Liver (tissue), 9 donors: Measurements from ENCODE around the gene SMPD3. TPM values are rescaled to one million over a fixed set of nuclear protein-coding genes. Genes with fewer than 3 reads are reported as not detected.

Experiments
- DNase-seq: peaks from one replicate; pipeline ENCODE4 v3.0.0-alpha.2; 2017; ENCODE audit warnings: low spot score
- H3K27ac ChIP-seq, 2 donors: one replicate each; pipeline ENCODE4 v1.7.0; 2013; ENCODE audit warnings: inconsistent platforms in 2 of 2, low read length in 2 of 2, control low read depth in 1 of 2, low read depth in 1 of 2, mild to moderate bottlenecking in 1 of 2
- H3K27me3 ChIP-seq, 4 donors: one replicate each; pipeline versions ENCODE4 v1.6.1 to v1.7.0; 2013; ENCODE audit warnings: low read length in 3 of 4, inconsistent platforms in 1 of 4, mild to moderate bottlenecking in 1 of 4, moderate library complexity in 1 of 4; ENCODE audit not compliant: control insufficient read depth in 4 of 4, insufficient read depth in 4 of 4
- H3K36me3 ChIP-seq, 4 donors: one replicate each; pipeline versions ENCODE4 v1.6.1 to v1.7.0; 2013; ENCODE audit warnings: low read length in 3 of 4, mild to moderate bottlenecking in 3 of 4, low read depth in 1 of 4, moderate library complexity in 1 of 4; ENCODE audit not compliant: control insufficient read depth in 4 of 4, insufficient read depth in 3 of 4
- H3K4me1 ChIP-seq, 4 donors: one replicate each; pipeline versions ENCODE4 v1.6.1 to v1.7.0; 2013; ENCODE audit warnings: low read length in 3 of 4, mild to moderate bottlenecking in 3 of 4, moderate library complexity in 1 of 4; ENCODE audit not compliant: control insufficient read depth in 4 of 4, insufficient read depth in 4 of 4
- H3K4me3 ChIP-seq, 3 donors: one replicate each; pipeline versions ENCODE4 v1.6.1 to v1.7.0; 2013; ENCODE audit warnings: low read length in 3 of 3, control low read depth in 1 of 3, low read depth in 1 of 3, mild to moderate bottlenecking in 1 of 3
- H3K9ac ChIP-seq, 2 donors: one replicate each; pipeline ENCODE4 v1.7.0; 2013; ENCODE audit warnings: low read length in 2 of 2, mild to moderate bottlenecking in 2 of 2, moderate library complexity in 2 of 2, control low read depth in 1 of 2, low read depth in 1 of 2
- H3K9me3 ChIP-seq, 4 donors: one replicate each; pipeline versions ENCODE4 v1.6.1 to v1.7.0; 2013; ENCODE audit warnings: low read length in 3 of 4; ENCODE audit not compliant: control insufficient read depth in 4 of 4
- ATF3 ChIP-seq: IDR thresholded peaks from 2 replicates; pipeline ENCODE4 v1.6.1; 2016; ENCODE audit warnings: antibody characterized with exemption
- CTCF ChIP-seq: fragments of 150-350 bp; IDR thresholded peaks from 2 replicates; pipeline ENCODE4 v1.5.1; 2017; ENCODE audit warnings: improper control_type of control experiment, low read depth, low read length; ENCODE audit not compliant: missing input control
- EGR1 ChIP-seq, 2 donors: IDR thresholded peaks; 2 replicates each; pipeline ENCODE4 v1.6.1; 2016 to 2018; ENCODE audit warnings: antibody characterized with exemption in 2 of 2, low read depth in 2 of 2
- FOXA1 ChIP-seq: IDR thresholded peaks from 2 replicates; pipeline ENCODE4 v1.6.1; 2016; ENCODE audit warnings: antibody characterized with exemption
- FOXA2 ChIP-seq: IDR thresholded peaks from 2 replicates; pipeline ENCODE4 v1.6.1; 2016; ENCODE audit warnings: antibody characterized with exemption
- GABPA ChIP-seq, 2 donors: IDR thresholded peaks in 1 of 2; conservative IDR thresholded peaks in 1 of 2; 2 replicates each; pipeline ENCODE4 v1.6.1; 2016; ENCODE audit warnings: antibody characterized with exemption in 2 of 2, mild to moderate bottlenecking in 1 of 2, moderate library complexity in 1 of 2
- HNF4A ChIP-seq, 2 donors: conservative IDR thresholded peaks; 2 replicates each; pipeline ENCODE4 v1.6.1; 2016; ENCODE audit warnings: antibody characterized with exemption in 2 of 2, mild to moderate bottlenecking in 2 of 2
- HNF4G ChIP-seq: IDR thresholded peaks from 2 replicates; pipeline ENCODE4 v1.6.1; 2016; ENCODE audit warnings: antibody characterized with exemption
- JUND ChIP-seq, 2 donors: IDR thresholded peaks; 2 replicates each; pipeline ENCODE4 v1.6.1; 2016; ENCODE audit warnings: antibody characterized with exemption in 2 of 2
- MAX ChIP-seq: IDR thresholded peaks from 2 replicates; pipeline ENCODE4 v1.6.1; 2016; ENCODE audit warnings: antibody characterized with exemption
- RAD21 ChIP-seq, 2 donors: IDR thresholded peaks; 2 replicates each; pipeline ENCODE4 v1.6.1; 2016; ENCODE audit warnings: antibody characterized with exemption in 2 of 2, mild to moderate bottlenecking in 2 of 2
- REST ChIP-seq: IDR thresholded peaks from 2 replicates; pipeline ENCODE4 v1.6.1; 2016; ENCODE audit warnings: antibody characterized with exemption, mild to moderate bottlenecking
- RXRA ChIP-seq, 2 donors: IDR thresholded peaks; 2 replicates each; pipeline ENCODE4 v1.6.1; 2017 to 2018; ENCODE audit warnings: antibody characterized with exemption in 2 of 2, mild to moderate bottlenecking in 1 of 2
- SP1 ChIP-seq: IDR thresholded peaks from 2 replicates; pipeline ENCODE4 v1.6.1; 2018; ENCODE audit warnings: antibody characterized with exemption, mild to moderate bottlenecking
- TAF1 ChIP-seq: conservative IDR thresholded peaks from 2 replicates; pipeline ENCODE4 v1.6.1; 2016; ENCODE audit warnings: antibody characterized with exemption, mild to moderate bottlenecking
- YY1 ChIP-seq: IDR thresholded peaks from 2 replicates; pipeline ENCODE4 v1.6.1; 2016; ENCODE audit warnings: antibody characterized with exemption, mild to moderate bottlenecking
- WGBS: extraction: QIAGEN DNeasy Blood & Tissue Kit; methylation state at CpG from one replicate; pipeline ENCODE4 v1.1.7; 2013; 5-methylcytosine and 5-hydroxymethylcytosine counted together
- polyA plus RNA-seq, 2 donors: library from polyadenylated mRNA; stranded (reverse) in 1 of 2; unstranded in 1 of 2; fragments of 200-250 nt in 1 of 2; fragments of >200 nt in 1 of 2; fragmentation: Nextera tagmentation in 1 of 2; extraction: Ambion mirVana in 1 of 2; gene quantifications; one replicate each; pipeline versions ENCODE4 v1.2.1 to v1.2.3, GENCODE V29; 2013 to 2015
- total RNA-seq, 2 donors: library from RNA; depleted of rRNA; stranded (reverse); fragments of >200 nt; gene quantifications; one replicate each; pipeline ENCODE4 v1.2.3, GENCODE V29; 2014
- donor health status: healthy.
- donor health status: healthy.
- donor health status: healthy.
- donor health status: healthy.
- donor health status: healthy.

SMPD3 gene
- total and polyA plus RNA-seq, 4 donors, result 0.33 to 10.6 (median 2.7) TPM

GRCh38 chr16:68432701-68433100 lies 15.6 kb downstream of the SMPD3 start:
- Histone ChIP-seq H3K4me1 (no peaks in the 10 kb centered on the region), H3K4me3 (no peak overlapping the region), H3K27me3 (no peaks in the 10 kb centered on the region), H3K36me3 (no peaks in the 10 kb centered on the region), H3K27ac (no peak overlapping the region), H3K9me3 (peaks cover 0 to 5% (median 0%) of the 10 kb centered on the region in 4 donors), H3K9ac (no peak overlapping the region)
- no peak for DNase-seq
- WGBS, result 90% methylated on average over 4 of the region's 4 CpGs
- TF ChIP-seq CTCF, result no peak
- no peak for TF ChIP-seq YY1
- TF ChIP-seq RAD21 (IDR thresholded peaks at IDR 0.05), result no peak
- no peak for TF ChIP-seq REST
- TF ChIP-seq TAF1, result no peak
- no peak for TF ChIP-seq FOXA1
- no peak for TF ChIP-seq MAX
- no peak for TF ChIP-seq HNF4A (conservative IDR thresholded peaks at IDR 0.05)

- no peak for DNase-seq
- Histone ChIP-seq H3K27ac (no peak overlapping the region), H3K9me3 (no peaks in the 10 kb centered on the region), H3K9ac (no peak overlapping the region), H3K27me3 (no peaks in the 10 kb centered on the region), H3K4me1 (no peaks in the 10 kb centered on the region), H3K36me3 (no peaks in the 10 kb centered on the region), H3K4me3 (no peak overlapping the region)
- WGBS, result 81% methylated on average over 4 of the region's 4 CpGs
- no peak for TF ChIP-seq TAF1
- TF ChIP-seq RAD21 (IDR thresholded peaks at IDR 0.05), result no peak
- no peak for TF ChIP-seq JUND (IDR thresholded peaks at IDR 0.05)
- TF ChIP-seq HNF4A (conservative IDR thresholded peaks at IDR 0.05), result no peak
- TF ChIP-seq REST, result no peak
- TF ChIP-seq ATF3, result no peak
- no peak for TF ChIP-seq EGR1 (IDR thresholded peaks at IDR 0.05; ENCODE audit: low read depth in 2 of 2)
- TF ChIP-seq SP1, result no peak
- TF ChIP-seq RXRA (IDR thresholded peaks at IDR 0.05), result no peak
- TF ChIP-seq GABPA (IDR thresholded peaks at IDR 0.05 in 1 of 2, conservative IDR thresholded peaks at IDR 0.05 in 1 of 2), result no peak
- TF ChIP-seq MAX, result no peak
- TF ChIP-seq CTCF, result no peak
- no peak for TF ChIP-seq HNF4G
- no peak for TF ChIP-seq FOXA1
- no peak for TF ChIP-seq FOXA2
- TF ChIP-seq YY1, result no peak
Measured at GRCh38 chr16:68429076-68429854, 19.0 kb downstream of the SMPD3 start.
